Measurements from ENCODE around the gene SLC17A1.

SLC17A1 gene

GRCh38 chr6:25747477-25747876, 84.4 kb downstream of the SLC17A1 start:
- H3K36me3 ChIP-seq (ENCODE audit: insufficient read depth, low read length): no peaks in the 10 kb centered on the region
- peaks cover 15% of the 10 kb centered on the region for H3K27me3 ChIP-seq (ENCODE audit: insufficient read depth, low read length)
- no peak overlapping the region for H3K4me3 ChIP-seq (ENCODE audit: low read depth, low read length)
- H2AFZ ChIP-seq (ENCODE audit: low read length, unreplicated experiment): no peak overlapping the region
- no peaks in the 10 kb centered on the region for H3K4me1 ChIP-seq (ENCODE audit: control insufficient read depth, insufficient read depth, low read length, unreplicated experiment)
- H3K79me2 ChIP-seq (ENCODE audit: control insufficient read depth, insufficient read depth, low read length, unreplicated experiment): no peaks in the 10 kb centered on the region
- H3K27ac ChIP-seq (ENCODE audit: low read depth, low read length): no peak overlapping the region

GRCh38 chr6:25746968-25747367, 84.9 kb downstream of the SLC17A1 start:
- Histone ChIP-seq H3K4me3 (ENCODE audit: low read depth, low read length) (no peak overlapping the region), H3K27me3 (ENCODE audit: insufficient read depth, low read length) (peaks cover 15% of the 10 kb centered on the region), H3K36me3 (ENCODE audit: insufficient read depth, low read length) (no peaks in the 10 kb centered on the region), H3K4me1 (ENCODE audit: control insufficient read depth, insufficient read depth, low read length, unreplicated experiment) (no peaks in the 10 kb centered on the region), H2AFZ (ENCODE audit: low read length, unreplicated experiment) (no peak overlapping the region), H3K27ac (ENCODE audit: low read depth, low read length) (no peak overlapping the region), H3K79me2 (ENCODE audit: control insufficient read depth, insufficient read depth, low read length, unreplicated experiment) (no peaks in the 10 kb centered on the region)

- no peak overlapping the region for H3K27ac ChIP-seq (ENCODE audit: low read depth, low read length)
- H3K27me3 ChIP-seq (ENCODE audit: insufficient read depth, low read length): peaks cover 15% of the 10 kb centered on the region
- H3K4me1 ChIP-seq (ENCODE audit: control insufficient read depth, insufficient read depth, low read length, unreplicated experiment): no peaks in the 10 kb centered on the region
- no peak overlapping the region for H2AFZ ChIP-seq (ENCODE audit: low read length, unreplicated experiment)
- no peak overlapping the region for H3K4me3 ChIP-seq (ENCODE audit: low read depth, low read length)
- no peaks in the 10 kb centered on the region for H3K79me2 ChIP-seq (ENCODE audit: control insufficient read depth, insufficient read depth, low read length, unreplicated experiment)
- no peaks in the 10 kb centered on the region for H3K36me3 ChIP-seq (ENCODE audit: insufficient read depth, low read length)
Measured at GRCh38 chr6:25745836-25746235, 86.0 kb downstream of the SLC17A1 start.

- Histone ChIP-seq H3K36me3 (ENCODE audit: insufficient read depth, low read length) (no peaks in the 10 kb centered on the region), H3K27me3 (ENCODE audit: insufficient read depth, low read length) (peaks cover 18% of the 10 kb centered on the region), H2AFZ (ENCODE audit: low read length, unreplicated experiment) (no peak overlapping the region), H3K4me1 (ENCODE audit: control insufficient read depth, insufficient read depth, low read length, unreplicated experiment) (no peaks in the 10 kb centered on the region), H3K79me2 (ENCODE audit: control insufficient read depth, insufficient read depth, low read length, unreplicated experiment) (no peaks in the 10 kb centered on the region), H3K27ac (ENCODE audit: low read depth, low read length) (no peak overlapping the region), H3K4me3 (ENCODE audit: low read depth, low read length) (no peak overlapping the region)
Measured at GRCh38 chr6:25743868-25744267, 88.0 kb downstream of the SLC17A1 start.

- Histone ChIP-seq H3K36me3 (ENCODE audit: insufficient read depth, low read length) (no peaks in the 10 kb centered on the region), H3K79me2 (ENCODE audit: control insufficient read depth, insufficient read depth, low read length, unreplicated experiment) (no peaks in the 10 kb centered on the region), H3K27me3 (ENCODE audit: insufficient read depth, low read length) (peaks cover 82% of the 10 kb centered on the region), H3K4me3 (ENCODE audit: low read depth, low read length) (no peak overlapping the region), H2AFZ (ENCODE audit: low read length, unreplicated experiment) (no peak overlapping the region), H3K27ac (ENCODE audit: low read depth, low read length) (no peak overlapping the region), H3K4me1 (ENCODE audit: control insufficient read depth, insufficient read depth, low read length, unreplicated experiment) (no peaks in the 10 kb centered on the region)
Measured at GRCh38 chr6:25735261-25735660, 96.6 kb downstream of the SLC17A1 start.

All from ACC112 (cell line).